SK-N-SH (cell line): Measurements from ENCODE around the gene TPST2. TPM values are rescaled to one million over a fixed set of nuclear protein-coding genes. Genes with fewer than 3 reads are reported as not detected.

Source experiments
- CTCF ChIA-PET: fragments of 300-600, 350-600 bp; formaldehyde crosslinking; extraction: SDS; loops from one replicate; lab custom pipeline; 2021; lab: Yijun Ruan, JAX
- POLR2A ChIA-PET: fragments of 350-600 bp; sonication (Branson Sonifier 250); formaldehyde crosslinking; extraction: SDS; loops from one replicate; lab custom pipeline; 2020; ENCODE audit warnings: antibody characterized with exemption, inconsistent platforms; lab: Yijun Ruan, JAX
- DNase-seq: peaks from one replicate; pipeline ENCODE4 v3.0.0; 2012
- H2AFZ ChIP-seq: fragments of 200-600 bp; sonication (generic); 2 replicates; pipeline ENCODE4 v1.8.1; 2016; ENCODE audit warnings: antibody characterized with exemption, mild to moderate bottlenecking, low read depth
- H3F3A ChIP-seq: fragments of 200-600 bp; sonication (generic); replicated peaks from 2 replicates; pipeline ENCODE3; 2016; ENCODE audit warnings: antibody characterized with exemption, mild to moderate bottlenecking; ENCODE audit not compliant: insufficient read depth
- H3K27ac ChIP-seq, 2 experiments: fragments of 200-500 bp in 1 of 2; fragments of 200-600 bp in 1 of 2; sonication (Bioruptor generic) in 1 of 2; sonication (generic), shearing (Covaris generic) in 1 of 2; 2 replicates each; pipeline versions ENCODE4 v1.5.1 to v1.6.1; 2014 to 2016; ENCODE audit warnings: low read depth in 2 of 2, inconsistent platforms in 1 of 2, low read length in 1 of 2, mild to moderate bottlenecking in 1 of 2, mixed read lengths in 1 of 2
- H3K27me3 ChIP-seq: fragments of 200-600 bp; sonication (generic), shearing (Covaris generic); 2 replicates; pipeline ENCODE4 v1.6.1; 2016; ENCODE audit warnings: mixed run types; ENCODE audit not compliant: insufficient read depth
- H3K36me3 ChIP-seq, 2 experiments: fragments of 200-500 bp in 1 of 2; fragments of 200-600 bp in 1 of 2; sonication (Bioruptor generic) in 1 of 2; sonication (generic) in 1 of 2; replicated peaks in 1 of 2; 2 replicates each; pipeline versions ENCODE3 to v1.5.1; 2014 to 2016; ENCODE audit warnings: low read length in 1 of 2, mild to moderate bottlenecking in 1 of 2; ENCODE audit not compliant: insufficient read depth in 2 of 2, control insufficient read depth in 1 of 2
- H3K4me1 ChIP-seq, 2 experiments: fragments of 200-500 bp in 1 of 2; fragments of 200-600 bp in 1 of 2; sonication (Bioruptor generic) in 1 of 2; sonication (generic), shearing (Covaris generic) in 1 of 2; 2 replicates each; pipeline versions ENCODE4 v1.5.1 to v1.6.1; 2014 to 2016; ENCODE audit warnings: low read depth in 1 of 2, low read length in 1 of 2, mixed run types in 1 of 2; ENCODE audit not compliant: insufficient read depth in 2 of 2, control insufficient read depth in 1 of 2
- H3K4me2 ChIP-seq: fragments of 200-600 bp; sonication (generic), shearing (Covaris generic); 2 replicates; pipeline ENCODE4 v1.6.1; 2017; ENCODE audit warnings: mixed run types
- H3K4me3 ChIP-seq, 2 experiments: fragments of 200-500 bp in 1 of 2; fragments of 200-600 bp in 1 of 2; sonication (Bioruptor generic) in 1 of 2; sonication (generic), shearing (Covaris generic) in 1 of 2; 2 replicates each; pipeline versions ENCODE4 v1.5.1 to v1.8.1; 2014 to 2016; ENCODE audit warnings: low read depth in 2 of 2, inconsistent platforms in 1 of 2, low read length in 1 of 2, mild to moderate bottlenecking in 1 of 2, mixed read lengths in 1 of 2, moderate library complexity in 1 of 2
- H3K79me2 ChIP-seq: fragments of 200-600 bp; sonication (generic); 2 replicates; pipeline ENCODE4 v1.8.1; 2017; ENCODE audit warnings: mild to moderate bottlenecking; ENCODE audit not compliant: insufficient read depth
- H3K9ac ChIP-seq: fragments of 200-600 bp; sonication (generic); 2 replicates; pipeline ENCODE4 v1.6.1; 2017; ENCODE audit warnings: mixed run types
- H3K9me2 ChIP-seq: fragments of 200-600 bp; sonication (generic); 2 replicates; pipeline ENCODE4 v1.6.1; 2017; ENCODE audit warnings: mixed run types
- H3K9me3 ChIP-seq: fragments of 200-600 bp; sonication (generic); 2 replicates; pipeline ENCODE4 v1.6.1; 2017; ENCODE audit warnings: mixed run types, mild to moderate bottlenecking, moderate library complexity
- H4K20me1 ChIP-seq: fragments of 200-600 bp; sonication (generic); 2 replicates; pipeline ENCODE4 v1.6.1; 2017; ENCODE audit warnings: mild to moderate bottlenecking, mixed run types; ENCODE audit not compliant: insufficient read depth
- ELF1 ChIP-seq: IDR thresholded peaks from 2 replicates; pipeline ENCODE4 v1.4.0; 2012
- EZH2phosphoT487 ChIP-seq: fragments of 200-600 bp; sonication (generic); IDR thresholded peaks from 2 replicates; pipeline ENCODE4 v1.6.1; 2017; ENCODE audit warnings: low read depth, mixed run types, mild to moderate bottlenecking, antibody characterized with exemption, moderate library complexity, borderline replicate concordance
- FOXJ3 ChIP-seq: sonication (generic); formaldehyde crosslinking; IDR thresholded peaks from 2 replicates; pipeline ENCODE4 v1.5.1; 2020; ENCODE audit warnings: mild to moderate bottlenecking, missing genetic modification reagents
- FOXM1 ChIP-seq: IDR thresholded peaks from 2 replicates; pipeline ENCODE4 v1.4.0; 2012; ENCODE audit warnings: low read depth, mild to moderate bottlenecking
- GATA2 ChIP-seq: sonication (generic); formaldehyde crosslinking; IDR thresholded peaks from 2 replicates; pipeline ENCODE4 v1.5.0; 2020; ENCODE audit warnings: mild to moderate bottlenecking, missing genetic modification reagents
- JUND ChIP-seq: IDR thresholded peaks from 2 replicates; pipeline ENCODE4 v1.4.0; 2012
- MEF2A ChIP-seq: IDR thresholded peaks from 2 replicates; pipeline ENCODE4 v1.4.0; 2012; ENCODE audit warnings: low read depth, borderline replicate concordance
- NFIC ChIP-seq: IDR thresholded peaks from 2 replicates; pipeline ENCODE4 v1.4.0; 2012; ENCODE audit warnings: borderline replicate concordance
- SIN3A ChIP-seq: IDR thresholded peaks from 2 replicates; pipeline ENCODE4 v1.6.1; 2012; ENCODE audit warnings: low read depth, mild to moderate bottlenecking, low read length, moderate library complexity, borderline replicate concordance
- SMC3 ChIP-seq: IDR thresholded peaks from 2 replicates; pipeline ENCODE4 v1.6.1; 2012; ENCODE audit warnings: low read depth, low read length, improper control_type of control experiment
- TAF1 ChIP-seq: IDR thresholded peaks from 2 replicates; pipeline ENCODE4 v1.6.1; 2012; ENCODE audit warnings: low read depth, mild to moderate bottlenecking, low read length, moderate library complexity, borderline replicate concordance
- USF1 ChIP-seq: IDR thresholded peaks from 2 replicates; pipeline ENCODE4 v1.4.0; 2012; ENCODE audit warnings: low read depth, borderline replicate concordance
- YY1 ChIP-seq: IDR thresholded peaks from 2 replicates; pipeline ENCODE4 v1.4.0; 2012; ENCODE audit warnings: low read depth, mild to moderate bottlenecking
- polyA plus RNA-seq, 3 experiments: library from polyadenylated mRNA; depleted of rRNA; stranded (reverse); fragments of >200 nt; gene quantifications; 2 replicates each; pipeline ENCODE4 v1.2.3, GENCODE V29; 2012
- small RNA-seq, 7 experiments: library from RNA; depleted of rRNA; stranded (forward); fragments of <200 nt; gene quantifications; one replicate each; pipeline ENCODE3, GENCODE V24; 2012
- TF ChIP-seq, protein P1 (sequence below): IDR thresholded peaks from 2 replicates; pipeline ENCODE4 v1.4.0; 2012; ENCODE audit warnings: low read depth, borderline replicate concordance
- TF ChIP-seq, protein P2 (sequence below): IDR thresholded peaks from 2 replicates; pipeline ENCODE4; 2012

TPST2 gene
- polyA plus RNA-seq, 1 of the 3 experiments (the other 2 are of a cell fraction) = 58.4 TPM

GRCh38 chr22:26476705-26477340, 113.1 kb downstream of the TPST2 start (continued):
- no peak for TF ChIP-seq TAF1

- ChIA-PET POLR2A (no interaction called here), CTCF (interaction anchor here (2.1 kb wide), 1 partner anchor 107 kb away, joined by 7 read pairs; no protein-coding TSS in a partner anchor)
- Histone ChIP-seq H3K36me3 (peaks cover 22 to 61% of the 10 kb centered on the region in 2 experiments), H3K27me3 (no peaks in the 10 kb centered on the region), H3K4me3 (no peak overlapping the region), H2AFZ (no peak overlapping the region), H4K20me1 (no peaks in the 10 kb centered on the region), H3K9me2 (no peaks in the 10 kb centered on the region), H3K4me2 (no peak overlapping the region), H3K4me1 (peaks cover 2 to 7% of the 10 kb centered on the region in 2 experiments; a peak in 3 of 4 replicates), H3K79me2 (peaks cover 22% of the 10 kb centered on the region; the same call in 1 of the 2 replicates), H3K9me3 (no peaks in the 10 kb centered on the region), H3K27ac (no peak overlapping the region), H3F3A (peaks cover 9% of the 10 kb centered on the region), H3K9ac (no peak overlapping the region)
- DNase-seq = no peak
- no peak for TF ChIP-seq NFIC
- no peak for TF ChIP-seq FOXJ3 (CRISPR knock-in tag)
- no peak for TF ChIP-seq SIN3A
- TF ChIP-seq EZH2phosphoT487 = no peak
- no peak for TF ChIP-seq YY1
- TF ChIP-seq FOXM1 = no peak
- TF ChIP-seq, protein P1, sequence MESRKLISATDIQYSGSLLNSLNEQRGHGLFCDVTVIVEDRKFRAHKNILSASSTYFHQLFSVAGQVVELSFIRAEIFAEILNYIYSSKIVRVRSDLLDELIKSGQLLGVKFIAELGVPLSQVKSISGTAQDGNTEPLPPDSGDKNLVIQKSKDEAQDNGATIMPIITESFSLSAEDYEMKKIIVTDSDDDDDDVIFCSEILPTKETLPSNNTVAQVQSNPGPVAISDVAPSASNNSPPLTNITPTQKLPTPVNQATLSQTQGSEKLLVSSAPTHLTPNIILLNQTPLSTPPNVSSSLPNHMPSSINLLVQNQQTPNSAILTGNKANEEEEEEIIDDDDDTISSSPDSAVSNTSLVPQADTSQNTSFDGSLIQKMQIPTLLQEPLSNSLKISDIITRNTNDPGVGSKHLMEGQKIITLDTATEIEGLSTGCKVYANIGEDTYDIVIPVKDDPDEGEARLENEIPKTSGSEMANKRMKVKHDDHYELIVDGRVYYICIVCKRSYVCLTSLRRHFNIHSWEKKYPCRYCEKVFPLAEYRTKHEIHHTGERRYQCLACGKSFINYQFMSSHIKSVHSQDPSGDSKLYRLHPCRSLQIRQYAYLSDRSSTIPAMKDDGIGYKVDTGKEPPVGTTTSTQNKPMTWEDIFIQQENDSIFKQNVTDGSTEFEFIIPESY = no peak
- TF ChIP-seq ELF1 = no peak
- TF ChIP-seq SMC3 = no peak
- no peak for TF ChIP-seq USF1
- TF ChIP-seq, protein P2, sequence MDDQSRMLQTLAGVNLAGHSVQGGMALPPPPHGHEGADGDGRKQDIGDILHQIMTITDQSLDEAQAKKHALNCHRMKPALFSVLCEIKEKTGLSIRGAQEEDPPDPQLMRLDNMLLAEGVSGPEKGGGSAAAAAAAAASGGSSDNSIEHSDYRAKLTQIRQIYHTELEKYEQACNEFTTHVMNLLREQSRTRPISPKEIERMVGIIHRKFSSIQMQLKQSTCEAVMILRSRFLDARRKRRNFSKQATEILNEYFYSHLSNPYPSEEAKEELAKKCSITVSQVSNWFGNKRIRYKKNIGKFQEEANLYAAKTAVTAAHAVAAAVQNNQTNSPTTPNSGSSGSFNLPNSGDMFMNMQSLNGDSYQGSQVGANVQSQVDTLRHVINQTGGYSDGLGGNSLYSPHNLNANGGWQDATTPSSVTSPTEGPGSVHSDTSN = no peak
- TF ChIP-seq JUND = no peak
- TF ChIP-seq GATA2 (CRISPR knock-in tag) = no peak
- TF ChIP-seq MEF2A = no peak
Measured at GRCh38 chr22:26474682-26475081, 115.2 kb downstream of the TPST2 start.

Small RNA genes within 50 kb of the gene (small RNA-seq; reads per million reads assigned to genes)
- gene MIR548J = 0 to 34.1 (median 8.2) reads per million in 7 experiments

Other genes with a start within 250 kb of the TPST2 start
- 2.1 and 2.2 TPM in 2 replicates for gene ASPHD2, start 160.9 kb downstream of the TPST2 start, polyA plus RNA-seq (2012; rRNA removed)
- 22.5 and 28.3 TPM in 2 replicates for gene HPS4, start 106.3 kb downstream of the TPST2 start, polyA plus RNA-seq (2012; rRNA removed)
- gene SRRD, start 106.3 kb downstream of the TPST2 start, polyA plus RNA-seq (2012; rRNA removed) = 12.9 and 18.0 TPM in 2 replicates
- 32.8 and 37.5 TPM in 2 replicates for gene TFIP11, start 77.7 kb downstream of the TPST2 start, polyA plus RNA-seq (2012; rRNA removed)
- gene CRYBB1, start 27.9 kb upstream of the TPST2 start, polyA plus RNA-seq (2012; rRNA removed) = 0.05 TPM in 1 of 2 replicates, not detected in the other
- not detected in 2 replicates for gene CRYBA4, start 31.8 kb upstream of the TPST2 start, polyA plus RNA-seq (2012; rRNA removed)
- 5.4 and 10.4 TPM in 2 replicates for gene MIAT, start 67.5 kb upstream of the TPST2 start, polyA plus RNA-seq (2012; rRNA removed)